GM18909 (cell line): ENCODE measurements around the gene DEAF1.
"Not testable (repeated sequence)": the region's sequence is repeated elsewhere in the genome, so short reads cannot be mapped to it uniquely, and the experiment has no call there.

Experiments
- ATAC-seq: cut with Tn5 transposase; IDR thresholded peaks from one replicate; pipeline ENCODE4 v1.9.1; 2021; ENCODE audit warnings: mild to moderate bottlenecking; ENCODE audit not compliant: unreplicated experiment, poor library complexity

DEAF1 gene

DNA sequence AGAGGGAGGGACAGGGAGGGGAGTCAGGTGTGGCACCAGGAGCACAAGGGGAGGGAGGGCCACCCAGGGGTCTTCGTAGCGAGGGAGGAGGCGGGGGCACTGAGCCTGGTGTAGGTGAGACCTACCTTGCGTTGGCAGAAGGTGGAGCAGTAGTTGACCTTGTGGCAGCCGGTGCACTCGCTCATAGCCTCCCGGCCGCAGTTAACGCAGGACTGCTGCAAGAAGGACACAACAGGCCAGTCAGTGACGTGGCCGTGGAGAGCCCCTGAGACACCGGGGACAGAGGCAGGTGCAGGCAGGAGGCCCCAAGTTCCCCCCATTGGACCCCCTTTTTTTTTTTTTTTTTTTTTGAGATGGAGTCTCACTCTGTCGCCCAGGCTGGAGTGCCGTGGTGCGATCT, 41.2 kb downstream of the DEAF1 start:
- ATAC-seq: no peak

DNA sequence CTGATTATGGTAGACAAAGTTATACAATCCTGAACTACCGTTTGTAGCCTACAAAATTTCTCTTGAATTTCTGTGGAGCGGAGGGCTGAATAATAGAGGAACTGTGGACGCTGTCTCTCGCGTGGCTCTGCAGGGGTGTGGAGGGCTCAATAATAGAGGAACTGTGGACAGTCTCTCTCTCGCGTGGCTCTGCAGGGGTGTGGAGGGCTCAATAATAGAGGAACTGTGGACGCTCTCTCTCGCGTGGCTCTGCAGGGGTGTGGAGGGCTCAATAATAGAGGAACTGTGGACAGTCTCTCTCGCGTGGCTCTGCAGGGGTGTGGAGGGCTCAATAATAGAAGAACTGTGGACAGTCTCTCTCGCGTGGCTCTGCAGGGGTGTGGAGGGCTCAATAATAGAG, 41.9 kb downstream of the DEAF1 start:
- not testable (repeated sequence) for ATAC-seq

DNA sequence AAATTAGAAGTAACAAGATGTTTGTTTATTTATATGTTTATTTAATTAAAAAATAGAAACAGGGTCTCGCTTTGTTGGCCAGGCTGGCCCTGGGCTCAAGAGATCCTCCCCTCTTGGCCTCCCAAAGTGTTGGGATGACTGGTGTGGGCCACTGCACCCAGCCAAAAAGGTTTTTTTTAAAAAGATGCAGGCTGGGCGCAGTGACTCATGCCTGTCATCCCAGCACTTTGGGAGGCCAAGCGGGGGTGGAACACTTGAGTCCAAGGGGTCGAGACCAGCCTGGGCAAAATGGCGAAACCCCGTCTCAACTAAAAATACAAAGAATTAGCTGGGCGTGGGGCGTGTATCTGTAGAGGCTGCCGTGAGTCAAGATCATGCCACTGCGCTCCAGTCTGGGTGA, 44.5 kb downstream of the DEAF1 start:
- no peak for ATAC-seq

DNA sequence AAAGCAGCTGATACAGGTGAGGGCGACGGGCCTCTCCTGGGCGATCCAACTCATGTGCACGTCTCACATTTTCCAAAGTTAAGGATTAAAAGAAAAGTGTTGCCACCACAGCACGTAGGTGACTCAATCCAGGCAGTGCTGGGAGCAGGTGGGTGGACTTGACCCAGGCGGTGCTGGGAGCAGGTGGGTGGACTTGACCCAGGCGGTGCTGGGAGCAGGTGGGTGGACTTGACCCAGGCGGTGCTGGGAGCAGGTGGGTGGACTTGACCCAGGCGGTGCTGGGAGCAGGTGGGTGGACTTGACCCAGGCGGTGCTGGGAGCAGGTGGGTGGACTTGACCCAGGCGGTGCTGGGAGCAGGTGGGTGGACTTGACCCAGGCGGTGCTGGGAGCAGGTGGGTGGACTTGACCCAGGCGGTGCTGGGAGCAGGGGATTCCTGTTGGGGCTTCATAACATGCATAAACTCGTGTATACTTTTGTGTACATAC, 47.3 kb downstream of the DEAF1 start:
- not testable (repeated sequence) for ATAC-seq

DNA sequence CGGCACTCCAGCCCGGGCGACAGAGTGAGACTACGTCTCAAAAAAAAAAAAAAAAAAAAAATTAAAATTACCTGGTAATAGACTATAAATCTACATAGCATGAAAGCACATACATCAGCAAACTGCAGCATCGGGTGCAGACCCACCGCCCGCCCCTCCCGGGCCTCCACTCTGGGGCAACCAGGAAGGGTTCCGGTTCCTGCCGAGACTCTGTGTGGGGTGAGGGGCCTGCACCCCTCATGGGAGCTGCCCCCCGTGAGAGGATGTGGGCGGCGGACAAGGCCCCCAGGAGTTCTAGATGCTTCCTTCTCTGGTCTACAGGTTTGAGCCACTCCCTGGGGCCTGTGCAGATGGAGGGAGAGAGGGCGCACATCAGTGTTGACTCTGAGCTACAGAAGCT, 48.8 kb downstream of the DEAF1 start:
- ATAC-seq: no peak

DNA sequence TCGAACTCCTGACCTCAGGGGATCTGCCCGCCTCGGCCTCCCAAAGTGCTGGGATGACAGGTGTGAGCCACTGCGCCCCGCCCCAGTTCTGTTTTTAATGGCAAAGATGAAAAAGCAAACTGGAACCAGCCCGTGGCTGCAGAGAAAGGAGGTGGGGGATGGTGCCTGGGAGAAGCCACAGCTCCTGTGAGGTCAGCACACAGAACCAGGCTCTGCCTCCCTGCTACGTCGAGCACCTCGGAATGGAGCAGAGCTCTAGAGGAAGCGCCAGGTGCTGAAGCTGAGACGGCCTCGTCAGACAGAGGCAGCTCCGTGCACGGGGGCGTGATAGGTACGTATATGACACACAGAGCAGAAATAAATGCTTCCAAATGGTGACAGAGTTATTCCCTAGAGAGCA, 49.5 kb downstream of the DEAF1 start:
- ATAC-seq: no peak

DNA sequence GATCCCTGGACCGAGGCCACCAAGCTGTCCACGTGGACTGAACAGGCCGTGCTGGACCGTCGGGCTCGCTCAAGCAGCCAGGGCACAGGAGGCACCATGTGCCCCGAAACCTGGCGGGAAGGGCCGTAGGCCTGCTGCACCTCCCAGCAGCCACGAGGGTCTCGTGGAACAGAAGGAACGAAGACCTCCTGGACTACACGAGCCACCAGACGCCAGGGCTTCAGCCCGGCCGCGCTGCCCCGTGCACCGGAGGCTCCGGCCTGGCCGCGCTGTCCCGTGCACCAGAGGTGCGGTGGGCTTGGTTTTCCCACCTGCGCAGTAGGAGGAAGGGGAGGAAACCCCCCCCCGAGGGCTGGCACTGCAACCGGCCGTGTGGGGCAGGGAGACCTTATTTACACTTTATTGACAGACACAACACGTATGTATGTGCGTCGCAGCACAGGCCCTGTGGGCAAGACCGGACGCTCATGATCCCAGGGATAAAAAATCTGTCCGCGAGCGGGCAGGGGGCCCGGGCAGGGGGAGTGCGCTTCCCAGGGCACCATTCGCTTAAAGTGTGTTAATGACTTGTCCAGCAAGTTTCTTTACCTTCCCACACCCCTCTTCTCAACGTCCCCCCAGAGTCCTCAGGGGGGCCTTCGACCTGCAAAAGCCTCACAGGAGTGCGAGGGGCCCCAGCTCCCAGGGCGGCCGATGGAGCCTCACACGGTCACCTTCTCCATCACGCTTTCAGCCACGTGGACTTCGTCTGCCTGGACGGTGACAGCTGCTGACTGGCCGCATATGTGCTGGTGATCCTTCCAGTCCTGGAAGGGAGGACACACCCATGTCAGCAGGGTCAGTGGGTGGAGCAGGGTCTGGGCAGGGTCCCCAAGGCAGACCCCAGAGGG, 50.9 kb downstream of the DEAF1 start:
- no peak for ATAC-seq

DNA sequence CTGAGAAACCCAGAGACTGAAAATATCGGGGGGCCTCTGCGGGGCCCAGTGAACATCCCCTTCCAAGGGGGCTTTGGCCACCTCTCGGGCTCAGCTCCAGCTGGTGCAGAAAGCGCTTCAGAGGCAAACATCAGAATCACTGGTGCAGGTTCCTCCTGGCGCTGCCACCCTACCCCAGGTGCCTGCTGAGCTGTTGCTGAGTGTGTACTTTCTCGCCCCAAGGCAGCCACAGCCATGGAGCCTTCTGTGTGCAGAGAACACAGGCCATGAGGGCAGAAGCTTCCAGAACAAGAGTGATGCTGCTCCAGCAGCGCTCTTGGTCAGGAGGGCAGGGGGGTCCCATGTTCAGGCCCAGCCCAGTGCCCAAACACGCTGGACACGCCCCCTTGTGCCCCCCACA, 51.7 kb downstream of the DEAF1 start:
- no peak for ATAC-seq

DNA sequence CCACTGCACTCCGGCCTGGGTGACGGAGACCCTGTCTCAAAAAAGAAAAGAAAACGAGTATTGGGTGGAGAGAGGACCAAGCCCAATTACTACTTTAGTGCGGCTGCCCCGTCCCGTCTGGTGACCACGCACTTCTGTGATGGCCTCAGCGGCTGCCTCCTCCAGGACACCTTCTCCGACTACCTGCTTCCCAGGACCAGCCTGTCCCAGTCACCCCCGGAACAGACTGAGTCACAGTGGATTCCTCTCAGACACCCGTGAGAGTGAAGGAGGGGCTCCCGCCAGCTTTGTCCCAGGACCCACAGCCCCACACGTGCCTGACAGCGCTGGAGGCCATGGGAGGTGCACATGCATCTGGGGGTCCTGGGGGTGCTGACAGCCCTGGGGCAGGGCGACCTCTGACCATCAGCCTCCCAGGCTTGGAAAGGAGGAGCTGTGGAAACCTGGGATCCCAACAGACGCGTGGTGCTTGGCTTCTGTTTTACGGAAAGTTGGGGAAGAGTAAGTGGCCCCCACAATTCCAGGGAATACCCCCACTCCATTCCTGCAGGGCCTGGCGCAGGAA, 53.1 kb downstream of the DEAF1 start:
- no peak for ATAC-seq

DNA sequence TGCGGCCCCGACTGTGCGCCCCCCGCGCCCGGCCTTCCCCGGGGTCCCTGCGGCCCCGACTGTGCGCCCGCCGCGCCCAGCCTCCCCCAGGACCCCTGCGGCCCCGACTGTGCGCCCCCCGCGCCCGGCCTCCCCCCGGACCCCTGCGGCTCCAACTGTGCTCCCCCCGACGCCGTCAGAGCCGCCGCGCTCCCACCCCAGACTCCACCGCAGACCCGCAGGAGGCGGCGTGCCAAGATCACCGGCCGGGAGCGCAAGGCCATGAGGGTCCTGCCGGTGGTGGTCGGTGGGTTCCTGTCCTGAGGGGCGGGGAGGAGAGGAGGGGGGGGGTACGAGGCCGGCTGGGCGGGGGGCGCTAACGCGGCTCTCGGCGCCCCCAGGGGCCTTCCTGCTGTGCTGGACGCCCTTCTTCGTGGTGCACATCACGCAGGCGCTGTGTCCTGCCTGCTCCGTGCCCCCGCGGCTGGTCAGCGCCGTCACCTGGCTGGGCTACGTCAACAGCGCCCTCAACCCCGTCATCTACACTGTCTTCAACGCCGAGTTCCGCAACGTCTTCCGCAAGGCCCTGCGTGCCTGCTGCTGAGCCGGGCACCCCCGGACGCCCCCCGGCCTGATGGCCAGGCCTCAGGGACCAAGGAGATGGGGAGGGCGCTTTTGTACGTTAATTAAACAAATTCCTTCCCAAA, 54.9 kb downstream of the DEAF1 start:
- no peak for ATAC-seq

DNA sequence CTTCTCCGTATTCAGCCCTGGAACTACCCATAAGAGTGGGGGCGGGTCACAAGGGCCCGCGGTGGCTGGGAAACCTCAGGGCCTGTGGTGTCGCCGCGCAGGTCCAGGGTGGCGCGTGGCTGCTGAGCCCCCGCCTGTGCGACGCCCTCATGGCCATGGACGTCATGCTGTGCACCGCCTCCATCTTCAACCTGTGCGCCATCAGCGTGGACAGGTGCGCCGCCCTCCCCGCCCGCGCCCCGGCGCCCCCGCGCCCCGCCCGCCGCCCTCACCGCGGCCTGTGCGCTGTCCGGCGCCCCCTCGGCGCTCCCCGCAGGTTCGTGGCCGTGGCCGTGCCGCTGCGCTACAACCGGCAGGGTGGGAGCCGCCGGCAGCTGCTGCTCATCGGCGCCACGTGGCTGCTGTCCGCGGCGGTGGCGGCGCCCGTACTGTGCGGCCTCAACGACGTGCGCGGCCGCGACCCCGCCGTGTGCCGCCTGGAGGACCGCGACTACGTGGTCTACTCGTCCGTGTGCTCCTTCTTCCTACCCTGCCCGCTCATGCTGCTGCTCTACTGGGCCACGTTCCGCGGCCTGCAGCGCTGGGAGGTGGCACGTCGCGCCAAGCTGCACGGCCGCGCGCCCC, 55.6 kb downstream of the DEAF1 start:
- ATAC-seq: no peak

DNA sequence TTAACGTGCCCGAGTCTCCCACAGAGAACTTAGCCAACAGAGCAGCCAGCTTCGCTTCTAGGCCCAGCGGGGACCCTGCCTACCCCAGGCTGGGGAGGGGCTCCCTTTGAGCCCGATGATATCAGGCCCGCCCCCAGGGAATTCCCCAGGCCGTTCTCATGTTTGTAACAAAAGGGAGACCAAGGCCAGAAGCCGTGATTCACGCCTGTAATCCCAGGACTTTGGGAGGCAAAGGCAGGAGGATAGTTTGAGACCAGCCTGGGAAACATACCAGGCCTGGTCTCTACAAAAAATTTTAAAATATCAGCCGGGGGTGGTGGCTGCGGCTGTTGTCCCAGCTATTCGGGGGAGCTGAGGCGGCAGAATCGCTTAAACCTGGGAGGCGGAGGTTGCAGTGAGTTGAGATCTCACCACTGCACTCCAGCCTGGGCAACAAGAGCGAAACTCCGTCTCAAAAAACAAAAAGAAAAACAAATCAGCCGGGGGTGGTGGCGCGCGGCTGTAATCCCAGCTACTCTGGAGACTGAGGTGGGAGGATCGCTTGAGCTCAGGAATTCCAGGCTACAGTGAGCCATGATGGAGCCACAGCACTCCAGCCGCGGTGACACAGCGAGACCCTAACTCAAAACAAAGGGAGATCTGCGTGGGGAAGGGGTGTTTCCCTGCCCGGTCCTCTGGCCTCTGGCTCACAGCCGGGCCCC, 56.2 kb downstream of the DEAF1 start:
- ATAC-seq: no peak

DNA sequence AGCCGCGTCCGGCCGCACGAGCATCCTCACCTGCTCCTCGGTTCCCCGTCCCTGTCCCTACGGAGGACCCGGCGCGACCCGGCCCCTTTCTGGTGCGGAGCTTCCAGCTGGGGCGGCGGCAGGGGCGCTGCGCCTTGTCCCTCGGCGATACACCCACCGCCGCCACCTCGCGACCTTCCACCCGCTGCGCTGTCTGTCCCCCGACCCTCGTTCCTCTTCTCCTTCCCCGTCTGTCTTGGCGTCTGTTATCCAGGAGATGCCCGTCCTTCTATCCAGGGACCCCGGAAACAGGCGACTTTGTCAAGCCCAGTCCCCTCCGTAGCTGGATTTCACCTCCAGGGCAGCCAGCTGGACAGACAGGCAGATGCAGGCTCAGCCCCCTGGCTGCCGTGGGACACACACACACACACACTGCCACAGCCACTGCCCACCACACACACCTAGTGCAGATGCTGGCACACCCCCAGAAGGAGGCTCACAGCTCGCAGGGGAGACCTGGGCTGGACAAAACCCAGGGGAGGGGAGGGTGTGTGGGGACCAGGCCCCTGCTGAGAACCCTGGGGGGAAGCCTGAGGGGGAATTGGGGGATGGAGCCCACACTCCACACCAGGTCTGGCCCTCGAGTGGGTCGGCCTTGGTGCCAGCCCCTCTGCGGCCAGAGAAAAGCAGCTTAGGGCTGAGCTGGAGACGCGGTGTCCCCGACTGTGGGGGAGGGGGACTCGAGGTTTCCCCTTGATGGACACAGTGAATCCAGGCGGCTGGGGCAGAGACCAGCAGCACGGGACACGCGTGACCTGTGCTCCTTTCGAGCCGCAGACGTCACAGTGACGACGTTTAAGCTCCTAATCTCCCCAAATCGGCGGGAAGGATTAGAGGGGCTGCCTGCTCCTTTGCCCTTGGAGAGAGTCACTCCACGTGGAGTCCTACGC, 57.2 kb downstream of the DEAF1 start:
- no peak for ATAC-seq

DNA sequence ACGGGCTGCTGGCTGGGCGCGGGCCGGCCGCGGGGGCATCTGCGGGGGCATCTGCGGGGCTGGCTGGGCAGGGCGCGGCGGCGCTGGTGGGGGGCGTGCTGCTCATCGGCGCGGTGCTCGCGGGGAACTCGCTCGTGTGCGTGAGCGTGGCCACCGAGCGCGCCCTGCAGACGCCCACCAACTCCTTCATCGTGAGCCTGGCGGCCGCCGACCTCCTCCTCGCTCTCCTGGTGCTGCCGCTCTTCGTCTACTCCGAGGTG, 57.8 kb downstream of the DEAF1 start:
- no peak for ATAC-seq

DNA sequence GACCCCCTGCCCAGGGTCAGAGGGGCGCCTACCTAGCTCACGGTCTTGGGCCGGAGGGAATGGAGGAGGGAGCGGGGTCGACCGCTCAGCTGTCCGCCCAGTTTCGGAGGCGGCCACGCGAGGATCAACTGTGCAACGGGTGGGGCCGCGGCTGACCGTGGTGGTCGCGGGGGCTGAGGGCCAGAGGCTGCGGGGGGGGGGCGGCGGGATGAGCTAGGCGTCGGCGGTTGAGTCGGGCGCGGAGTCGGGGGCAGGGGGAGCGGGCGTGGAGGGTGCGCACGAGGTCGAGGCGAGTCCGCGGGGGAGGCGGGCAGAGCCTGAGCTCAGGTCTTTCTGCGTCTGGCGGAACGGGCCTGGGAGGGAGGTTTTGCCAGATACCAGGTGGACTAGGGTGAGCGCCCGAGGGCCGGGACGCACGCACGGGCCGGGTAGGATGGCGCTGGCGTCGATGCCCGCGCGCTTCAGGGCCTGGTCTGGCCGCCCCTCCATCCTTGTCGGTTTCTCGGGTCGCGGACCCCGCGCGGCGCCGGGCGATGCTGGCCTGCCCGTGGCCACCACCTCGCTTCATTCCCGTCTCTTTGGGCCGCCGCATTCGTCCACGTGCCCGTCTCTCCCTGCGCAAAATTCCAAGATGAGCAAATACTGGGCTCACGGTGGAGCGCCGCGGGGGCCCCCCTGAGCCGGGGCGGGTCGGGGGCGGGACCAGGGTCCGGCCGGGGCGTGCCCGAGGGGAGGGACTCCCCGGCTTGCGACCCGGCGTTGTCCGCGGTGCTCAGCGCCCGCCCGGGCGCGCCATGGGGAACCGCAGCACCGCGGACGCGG, 58.3 kb downstream of the DEAF1 start, which contains the start of gene DRD4:
TSS of gene DRD4 (plus strand) at position 759 of the 822 bp plus-strand sequence. CDS start at position 795, 36 bp downstream.
- no peak for ATAC-seq

DNA sequence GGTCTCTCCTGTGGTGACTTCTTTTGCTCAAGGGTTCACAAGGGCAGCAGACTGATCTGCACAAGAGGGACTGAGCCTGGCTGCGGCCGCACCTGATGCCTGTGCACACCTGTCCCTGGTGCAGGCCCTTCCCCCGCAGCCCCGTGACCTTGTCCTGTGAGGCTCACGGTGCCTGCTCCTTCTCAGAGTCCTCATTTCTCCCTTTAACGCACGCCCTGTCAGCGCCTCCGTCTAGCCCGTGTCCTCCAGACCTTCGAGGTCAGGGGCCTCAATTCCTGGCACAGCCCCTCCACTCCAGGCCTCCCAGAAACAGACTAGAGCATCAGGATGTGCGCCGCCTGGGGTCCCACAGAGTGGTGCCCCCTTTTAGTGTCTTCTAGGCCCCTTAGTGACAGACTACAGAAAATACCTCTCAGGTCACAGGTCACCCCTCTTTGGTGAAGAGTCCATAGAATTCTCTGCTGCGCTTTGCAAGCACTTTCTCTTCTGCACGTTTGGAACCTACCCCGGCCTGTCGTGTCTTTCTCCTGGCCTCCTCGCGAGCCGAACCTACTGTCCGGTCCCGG, 59.0 kb downstream of the DEAF1 start:
- no peak for ATAC-seq

DNA sequence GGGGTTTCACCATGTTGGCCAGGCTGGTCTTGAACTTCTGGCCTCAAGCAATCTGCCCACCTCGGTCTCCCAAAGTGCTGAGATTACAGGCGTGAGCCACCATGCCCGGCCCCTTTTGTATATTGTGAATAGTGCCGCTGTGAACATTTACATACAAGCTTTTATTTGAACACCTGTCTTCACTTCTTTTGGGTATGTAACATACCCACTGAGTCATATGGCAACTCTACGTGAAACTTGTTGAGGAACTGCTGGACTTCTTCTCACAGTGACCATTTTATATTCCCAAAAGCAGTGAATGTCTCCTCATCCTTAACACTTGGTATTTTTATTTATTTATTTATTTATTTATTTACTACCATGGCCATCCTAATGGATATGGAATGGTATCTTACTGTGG, 64.2 kb downstream of the DEAF1 start:
- no peak for ATAC-seq

DNA sequence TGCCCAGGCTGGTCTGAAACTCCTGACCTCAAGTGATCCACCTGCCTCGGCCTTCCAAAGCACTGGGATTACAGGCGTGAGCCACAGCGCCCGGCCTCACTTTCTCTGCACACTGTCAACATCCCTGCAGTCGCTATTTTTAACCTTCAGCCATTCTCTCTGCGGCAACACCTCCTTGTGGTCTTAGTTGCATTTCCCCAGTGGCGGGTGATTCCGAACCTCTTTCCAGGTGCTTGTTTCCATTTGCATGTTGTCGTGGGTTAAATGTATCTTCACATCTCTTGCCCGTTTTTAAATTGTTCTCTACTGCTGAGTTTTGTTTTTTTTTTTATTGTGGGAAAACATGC, 65.8 kb downstream of the DEAF1 start:
- ATAC-seq: no peak
